ENCODE data around the gene HOXB4.

Gene HOXB4

DNA sequence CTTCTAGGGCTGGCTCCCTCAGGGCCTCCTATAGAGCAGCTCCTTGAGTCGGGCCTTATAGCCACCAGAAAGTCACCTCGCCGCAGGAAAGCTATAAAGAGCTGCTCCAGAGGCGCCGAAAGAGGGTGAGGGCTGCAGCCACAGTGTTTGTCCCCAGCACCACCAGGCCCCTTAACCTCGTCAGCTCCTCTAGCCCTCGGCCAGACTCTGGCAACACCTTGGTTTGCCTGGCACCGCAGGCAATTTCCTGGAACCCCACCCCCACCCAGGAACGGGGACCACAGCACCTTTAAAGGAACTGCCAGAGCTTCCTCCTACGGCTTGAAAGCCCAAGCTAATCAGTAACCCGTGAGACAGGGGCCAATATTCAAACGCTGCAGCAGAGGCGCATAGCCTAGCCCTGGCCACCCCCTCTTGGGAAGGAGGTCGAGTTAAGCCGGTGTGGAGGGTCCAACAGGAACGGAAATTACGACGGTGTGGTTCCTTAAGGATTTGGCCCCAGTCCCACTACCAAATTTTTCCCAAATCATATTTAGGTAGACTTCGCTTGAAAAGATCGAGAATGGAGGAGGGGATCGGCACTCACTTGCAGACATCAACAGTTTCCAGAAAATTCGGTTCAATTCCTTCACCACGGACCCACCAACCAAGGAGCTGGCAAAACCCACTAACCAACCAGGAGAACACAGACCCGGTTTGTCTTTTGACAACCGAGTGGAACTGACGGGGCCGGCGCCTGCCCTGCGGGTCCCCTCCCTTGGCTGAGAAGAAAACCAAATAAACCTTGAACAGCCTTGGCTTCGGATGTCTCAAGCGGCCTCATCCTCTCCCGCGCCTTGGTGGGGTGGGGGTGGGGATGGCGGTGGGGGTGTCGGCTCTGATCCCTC is 23.6 kb upstream of the HOXB4 start:
- no peak for DNase-seq (ENCODE audit: low spot score)

GRCh38 chr17:48601207-48601538 is 23.0 kb upstream of the HOXB4 start:
- DNase-seq (ENCODE audit: low spot score) = no peak

GRCh38 chr17:48600244-48601098 is 22.3 kb upstream of the HOXB4 start:
- DNase-seq (ENCODE audit: low spot score) = no peak

- DNase-seq (ENCODE audit: low spot score) = no peak
Measured at GRCh38 chr17:48599354-48599753, 21.2 kb upstream of the HOXB4 start.

DNA sequence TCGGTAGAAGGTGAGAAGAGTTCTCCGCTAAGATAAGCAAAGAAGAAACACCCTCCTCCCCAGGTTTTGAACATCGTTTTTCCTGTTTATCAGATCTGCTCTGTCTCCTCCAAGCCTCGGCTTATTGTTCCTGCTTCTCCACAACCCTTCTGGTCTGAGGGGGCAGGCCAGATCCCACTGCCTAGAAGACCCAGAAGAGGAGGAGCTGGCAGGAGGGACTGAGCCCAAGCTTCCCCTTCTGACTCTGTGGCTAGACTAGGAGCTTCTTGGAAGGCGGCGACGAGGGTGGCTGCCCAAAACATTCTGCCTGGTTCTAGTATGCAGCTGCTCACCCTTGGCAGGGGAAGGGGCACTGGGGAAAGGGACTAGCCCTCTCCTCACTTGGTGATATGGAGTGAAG is 20.6 kb upstream of the HOXB4 start:
- DNase-seq (ENCODE audit: low spot score) = no peak

DNA sequence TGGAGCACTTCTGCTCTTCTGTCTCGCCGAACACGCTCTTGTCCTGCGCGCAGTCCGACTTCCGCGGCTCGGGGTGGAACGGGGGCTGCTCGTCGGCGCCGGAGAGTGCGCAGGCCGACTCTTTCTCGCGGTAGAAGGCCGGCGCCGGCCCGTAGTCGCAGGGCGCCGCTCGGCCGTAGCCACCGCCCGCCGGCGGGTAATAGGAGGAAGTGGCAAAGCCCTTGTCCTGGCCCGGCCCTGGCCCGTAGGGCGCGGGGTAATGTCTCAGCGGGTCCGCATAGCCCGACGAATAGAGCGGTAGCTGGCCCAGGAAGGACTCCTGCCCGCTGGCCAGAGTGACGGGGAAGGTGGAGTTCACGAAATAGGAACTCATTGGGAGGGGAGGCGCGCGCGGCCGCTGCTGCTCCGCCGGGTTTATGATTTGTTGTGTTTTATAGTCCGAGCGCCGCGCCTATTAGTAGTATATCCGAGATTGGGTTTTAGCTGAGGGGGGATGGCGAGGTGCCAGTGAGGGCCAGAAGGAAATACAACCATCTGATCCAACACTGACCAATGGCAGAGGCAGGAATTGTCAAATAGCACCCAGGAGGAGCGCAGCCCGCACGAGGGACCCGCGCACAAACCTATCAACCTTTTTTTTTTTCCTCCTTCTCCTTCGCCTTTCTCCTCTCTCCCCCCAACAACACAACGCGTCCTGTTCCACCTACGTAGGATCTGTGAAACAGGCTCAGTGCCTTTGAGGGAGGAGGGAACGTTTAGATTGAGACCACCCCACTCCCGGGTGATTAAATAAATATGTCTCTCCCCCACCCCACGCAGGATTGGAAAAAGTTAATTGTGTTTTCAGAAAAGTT is 19.9 kb upstream of the HOXB4 start:
- DNase-seq (ENCODE audit: low spot score) = peak; percentile 53

- DNase-seq (ENCODE audit: low spot score) = no peak
Measured at GRCh38 chr17:48597528-48597777, 19.3 kb upstream of the HOXB4 start.

DNA sequence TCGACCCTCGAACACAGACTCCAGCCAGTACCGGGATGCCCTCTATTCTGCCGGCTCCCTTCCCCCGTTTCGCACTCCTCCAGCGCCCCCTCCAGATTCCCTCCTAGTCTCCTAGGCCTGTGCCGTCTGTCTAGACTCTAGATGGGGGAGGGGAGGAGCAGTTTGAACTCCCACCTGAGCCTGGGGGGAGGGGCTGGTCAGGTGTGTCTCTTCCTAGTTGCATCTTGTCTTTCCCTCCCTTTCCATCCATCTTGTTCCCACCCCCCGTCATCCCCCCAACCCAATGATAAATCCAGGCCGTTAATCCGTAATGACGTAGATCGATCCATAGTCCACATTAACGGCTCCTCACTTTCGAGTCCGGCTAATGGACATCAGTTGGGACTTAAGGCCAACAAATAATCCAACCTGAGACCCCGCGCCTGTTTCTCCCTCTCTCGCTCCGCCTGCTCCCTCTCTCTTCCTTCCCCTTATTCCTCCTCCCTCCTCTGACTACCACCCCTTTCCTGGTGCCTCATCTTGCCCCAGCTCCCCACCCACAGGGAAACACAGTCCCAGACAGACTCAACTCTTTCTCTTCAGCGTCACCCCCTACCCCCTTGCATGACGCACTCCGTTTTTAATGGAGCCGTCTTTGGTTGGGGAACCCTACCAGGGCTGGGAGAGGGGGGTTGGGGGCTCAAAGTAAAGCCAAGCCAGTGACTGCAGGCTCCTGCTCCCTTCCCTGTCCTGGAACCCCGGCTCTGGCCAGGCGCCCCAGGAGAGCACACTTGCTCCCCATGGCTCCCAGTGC is 18.8 kb upstream of the HOXB4 start:
- no peak for DNase-seq (ENCODE audit: low spot score)

- no peak for DNase-seq (ENCODE audit: low spot score)
Measured at GRCh38 chr17:48596000-48596734, 18.0 kb upstream of the HOXB4 start.

DNA sequence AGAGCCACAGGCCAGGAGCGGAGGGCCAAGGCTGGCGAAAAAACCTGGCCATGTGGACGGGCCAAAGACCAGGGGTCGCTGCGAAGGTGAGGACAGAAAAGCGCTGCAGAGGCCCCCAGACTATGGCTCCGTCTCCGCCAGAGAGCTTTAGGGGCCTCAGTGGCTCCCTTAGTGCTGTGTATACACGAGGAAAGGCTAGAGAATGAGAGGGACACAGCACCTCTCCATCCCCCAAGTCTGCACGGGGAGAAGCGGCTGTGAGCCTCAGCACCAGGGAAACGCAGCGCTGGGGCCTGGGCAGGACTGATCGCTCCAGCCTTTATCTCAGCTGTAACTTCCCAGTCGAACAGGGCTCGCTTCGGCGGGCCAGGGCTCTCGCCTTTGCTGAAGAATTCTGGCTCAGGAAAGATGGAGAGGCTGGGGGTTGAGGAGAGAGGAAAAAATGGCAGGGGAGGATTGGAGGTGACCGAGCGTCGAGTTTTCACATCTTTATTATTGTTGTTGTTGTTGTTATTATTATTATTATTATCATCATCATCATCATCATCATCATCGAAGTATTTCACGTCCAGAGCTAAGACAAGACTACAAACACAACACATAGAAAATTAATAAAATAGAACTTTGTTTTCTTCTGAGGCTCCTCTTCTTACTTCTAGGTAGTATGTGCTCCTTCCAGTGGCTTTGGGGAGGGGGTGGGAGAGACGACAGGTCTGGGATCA is 17.3 kb upstream of the HOXB4 start:
- no peak for DNase-seq (ENCODE audit: low spot score)

- DNase-seq (ENCODE audit: low spot score) = no peak
Measured at GRCh38 chr17:48594538-48595277, 16.6 kb upstream of the HOXB4 start.

- DNase-seq (ENCODE audit: low spot score) = peak; percentile 92
Measured at GRCh38 chr17:48593840-48594537, 15.8 kb upstream of the HOXB4 start.

DNA sequence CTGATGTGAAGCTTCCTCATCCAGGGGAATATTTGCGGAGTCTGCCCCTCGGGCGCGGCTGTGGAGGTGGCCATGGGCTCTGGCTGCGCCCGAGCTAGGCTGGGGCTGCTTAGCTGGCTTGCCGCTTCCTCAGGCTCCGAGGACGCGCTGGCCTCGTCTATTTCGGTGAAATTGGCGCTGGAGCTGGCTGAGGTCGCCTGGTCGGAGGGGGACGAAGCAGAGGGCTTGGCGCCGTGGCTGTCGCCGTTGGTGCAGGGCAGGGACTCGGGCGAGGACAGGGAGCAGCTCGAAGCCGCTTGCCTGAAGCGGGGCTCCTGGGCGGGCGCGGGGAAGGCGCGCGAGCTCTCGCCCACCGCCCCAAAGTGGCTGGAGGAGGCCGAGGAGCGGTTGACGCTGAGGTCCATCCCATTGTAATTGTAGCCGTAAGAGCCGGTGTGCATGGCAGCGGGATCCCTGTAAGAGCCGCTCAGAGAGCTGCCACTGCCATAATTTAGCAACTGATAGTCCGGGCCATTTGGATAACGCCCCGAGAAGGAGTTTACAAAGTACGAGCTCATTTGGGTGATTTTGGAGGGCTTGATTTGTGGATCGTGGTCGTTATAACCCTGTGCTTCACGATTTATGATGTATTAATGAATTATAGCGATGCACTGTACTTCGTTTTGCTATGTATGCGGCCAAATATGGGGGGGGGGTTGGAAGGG is 15.1 kb upstream of the HOXB4 start, which contains the start of gene HOXB5:
Gene HOXB5, minus strand, starts transcription at position 654 of the 704 bp plus-strand sequence. Its CDS starts 97 bp downstream, at position 557.
- DNase-seq (ENCODE audit: low spot score) = no peak

DNA sequence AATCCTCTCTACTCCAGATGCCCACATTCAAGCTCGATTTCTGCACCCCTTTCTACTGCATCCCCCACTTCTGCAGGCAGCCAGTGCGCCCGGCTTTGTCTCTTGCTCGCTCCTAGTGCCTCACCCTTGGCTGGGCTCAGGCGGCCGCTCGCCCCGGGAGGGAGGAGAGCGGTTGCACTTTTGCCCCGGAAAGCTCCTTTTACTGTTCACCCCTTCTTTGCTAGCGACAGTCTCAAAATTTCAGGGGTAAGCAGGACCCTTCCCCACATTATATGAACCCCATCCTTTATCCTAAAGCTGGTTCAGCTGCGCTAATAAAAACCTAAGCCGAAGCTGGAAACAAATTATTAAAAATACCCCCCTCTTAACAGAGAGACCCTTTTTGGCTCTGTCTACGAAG is 14.4 kb upstream of the HOXB4 start:
- DNase-seq (ENCODE audit: low spot score) = no peak

GRCh38 chr17:48592057-48592514 is 13.9 kb upstream of the HOXB4 start:
- no peak for DNase-seq (ENCODE audit: low spot score)

- no peak for DNase-seq (ENCODE audit: low spot score)
Measured at GRCh38 chr17:48591255-48592056, 13.3 kb upstream of the HOXB4 start.

DNA sequence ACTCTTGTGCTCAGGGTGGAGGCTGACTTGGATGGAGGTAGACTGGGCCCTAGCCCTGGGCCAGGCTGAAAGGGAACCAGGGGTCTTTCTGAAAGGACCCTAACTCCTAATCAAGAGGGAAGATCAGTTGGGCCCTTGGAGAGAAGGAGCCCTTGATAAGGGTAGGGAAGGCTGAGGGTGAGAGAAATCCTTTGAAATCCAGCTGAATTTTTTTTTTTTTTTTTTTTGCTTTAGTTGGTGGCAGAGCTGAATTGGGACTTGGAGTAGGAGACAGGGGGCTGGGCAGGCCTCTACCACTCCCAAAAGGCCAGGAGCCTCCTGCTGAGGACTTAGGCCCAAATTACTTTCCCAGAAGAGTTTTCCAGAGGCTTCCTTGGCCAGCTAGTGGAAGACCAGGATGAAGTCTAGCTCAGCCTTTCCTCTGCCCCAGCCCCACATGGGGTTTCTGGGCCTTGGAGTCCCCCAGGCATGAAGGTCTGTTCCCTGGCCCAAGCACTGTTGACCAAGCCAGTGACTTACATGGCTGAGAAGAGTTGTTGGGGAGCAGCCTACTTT is 12.5 kb upstream of the HOXB4 start:
- DNase-seq (ENCODE audit: low spot score) = no peak
